H1 (cell line): ENCODE measurements around the gene STX8. TPM values are rescaled to one million over a fixed set of nuclear protein-coding genes. Genes with fewer than 3 reads are reported as not detected.

Experiments used
- CTCF ChIA-PET: fragments of 300-600 bp; sonication (Branson Sonifier 250); formaldehyde crosslinking; loops from one replicate; lab custom pipeline; 2021; ENCODE audit not compliant: partially characterized antibody; lab: Charles Lee
- POLR2A ChIA-PET: fragments of 300-600 bp; sonication (Branson Sonifier 250); formaldehyde crosslinking; loops from one replicate; lab custom pipeline; 2021; ENCODE audit warnings: inconsistent platforms; ENCODE audit not compliant: partially characterized antibody; lab: Charles Lee
- DNase-seq, 2 experiments: peaks; one replicate each; pipeline versions ENCODE4 v3.0.0 to v3.0.0-alpha.2; 2010 to 2022; ENCODE audit warnings: low spot score in 2 of 2, low read depth in 1 of 2, mixed read lengths in 1 of 2
- FAIRE-seq: peaks from 2 replicates; lab custom pipeline; 2011; peaks lifted over from hg19 to GRCh38; lab: Jason Lieb, UNC
- H2AFZ ChIP-seq: 2 replicates; pipeline ENCODE4 v1.8.1; 2012; ENCODE audit warnings: low read length, inconsistent platforms
- H2AK5ac ChIP-seq: 2 replicates; pipeline ENCODE4 v1.6.1; 2013; ENCODE audit warnings: low read depth, low read length
- H2BK120ac ChIP-seq: replicated peaks from 2 replicates; pipeline ENCODE3; 2013; ENCODE audit warnings: low read depth, low read length, inconsistent platforms
- H2BK12ac ChIP-seq: 2 replicates; pipeline ENCODE4 v1.6.1; 2013; ENCODE audit warnings: low read depth, low read length
- H2BK15ac ChIP-seq: 2 replicates; pipeline ENCODE4 v1.6.1; 2013; ENCODE audit warnings: low read length
- H2BK20ac ChIP-seq: 2 replicates; pipeline ENCODE4 v1.6.1; 2013; ENCODE audit warnings: low read length
- H2BK5ac ChIP-seq: 2 replicates; pipeline ENCODE4 v1.6.1; 2013; ENCODE audit warnings: low read depth, low read length
- H3K14ac ChIP-seq: 2 replicates; pipeline ENCODE4 v1.6.1; 2013; ENCODE audit warnings: inconsistent platforms; ENCODE audit not compliant: insufficient read length
- H3K18ac ChIP-seq: 2 replicates; pipeline ENCODE4 v1.6.1; 2013; ENCODE audit warnings: low read length; ENCODE audit errors: extremely low read depth
- H3K23ac ChIP-seq: 2 replicates; pipeline ENCODE4 v1.6.1; 2013; ENCODE audit warnings: inconsistent platforms; ENCODE audit not compliant: insufficient read length
- H3K23me2 ChIP-seq: 2 replicates; pipeline ENCODE4 v1.6.1; 2013; ENCODE audit warnings: low read depth, low read length
- H3K27ac ChIP-seq: 2 replicates; pipeline ENCODE4 v1.6.1; 2011; ENCODE audit warnings: low read depth, low read length, inconsistent platforms
- H3K27me3 ChIP-seq, 4 experiments: replicated peaks in 1 of 4; 1 replicate in 1 of 4; 2 replicates in 3 of 4; pipeline versions ENCODE4 v1.6.1 to v1.8.1; 2011 to 2013; ENCODE audit warnings: low read length in 3 of 4, mild to moderate bottlenecking in 3 of 4, inconsistent platforms in 2 of 4, mixed read lengths in 2 of 4, moderate library complexity in 1 of 4; ENCODE audit not compliant: control insufficient read depth in 3 of 4, insufficient read depth in 3 of 4; ENCODE audit errors: extremely low read depth in 1 of 4
- H3K36me3 ChIP-seq, 4 experiments: 2 replicates each; pipeline versions ENCODE4 v1.6.1 to v1.8.1; 2011 to 2013; ENCODE audit warnings: mild to moderate bottlenecking in 4 of 4, low read length in 3 of 4, moderate library complexity in 2 of 4, control low read depth in 1 of 4, inconsistent platforms in 1 of 4; ENCODE audit not compliant: insufficient read depth in 4 of 4, control insufficient read depth in 2 of 4
- H3K4ac ChIP-seq: replicated peaks from 2 replicates; pipeline ENCODE3; 2013; ENCODE audit warnings: low read length, low read depth, mixed read lengths, inconsistent platforms; ENCODE audit not compliant: insufficient read length
- H3K4me1 ChIP-seq, 4 experiments: replicated peaks in 1 of 4; 1 replicate in 1 of 4; 2 replicates in 3 of 4; pipeline versions ENCODE4 v1.6.1 to v1.8.1; 2011 to 2013; ENCODE audit warnings: low read length in 3 of 4, inconsistent platforms in 2 of 4, mixed read lengths in 1 of 4; ENCODE audit not compliant: insufficient read depth in 4 of 4, control insufficient read depth in 3 of 4
- H3K4me2 ChIP-seq, 2 experiments: 2 replicates each; pipeline versions ENCODE4 v1.6.1 to v1.8.1; 2011 to 2013; ENCODE audit warnings: low read depth in 2 of 2, low read length in 2 of 2, control low read depth in 1 of 2, inconsistent platforms in 1 of 2, mild to moderate bottlenecking in 1 of 2; ENCODE audit not compliant: insufficient read depth in 1 of 2
- H3K4me3 ChIP-seq, 4 experiments: fragments of 200-600, 300-600 bp in 1 of 4; sonication (generic), shearing (Covaris generic), sonication (Bioruptor Twin) in 1 of 4; 2 replicates each; pipeline versions ENCODE4 v1.5.1 to v1.8.1; 2011 to 2016; ENCODE audit warnings: low read length in 4 of 4, low read depth in 3 of 4, control low read depth in 2 of 4, inconsistent platforms in 2 of 4, mild to moderate bottlenecking in 2 of 4, mixed read lengths in 1 of 4, moderate library complexity in 1 of 4; ENCODE audit not compliant: insufficient read depth in 2 of 4; ENCODE audit errors: extremely low read depth in 1 of 4
- H3K56ac ChIP-seq: replicated peaks from 2 replicates; pipeline ENCODE3; 2013; ENCODE audit warnings: low read depth, mild to moderate bottlenecking, mixed read lengths, low read length, inconsistent platforms; ENCODE audit not compliant: insufficient read length
- H3K79me1 ChIP-seq: 2 replicates; pipeline ENCODE4 v1.6.1; 2013; ENCODE audit warnings: low read depth, low read length, control low read depth
- H3K79me2 ChIP-seq, 2 experiments: 2 replicates each; pipeline versions ENCODE4 v1.6.1 to v1.8.1; 2012 to 2013; ENCODE audit warnings: low read length in 2 of 2, mild to moderate bottlenecking in 2 of 2, inconsistent platforms in 1 of 2; ENCODE audit not compliant: insufficient read depth in 2 of 2, control insufficient read depth in 1 of 2
- H3K9ac ChIP-seq, 4 experiments: replicated peaks in 1 of 4; 1 replicate in 1 of 4; 2 replicates in 3 of 4; pipeline versions ENCODE4 v1.6.1 to v1.8.1; 2011 to 2013; ENCODE audit warnings: low read depth in 3 of 4, low read length in 3 of 4, control low read depth in 2 of 4, mild to moderate bottlenecking in 2 of 4, moderate library complexity in 2 of 4, inconsistent platforms in 1 of 4; ENCODE audit errors: extremely low read depth in 1 of 4
- H3K9me3 ChIP-seq, 2 experiments: 2 replicates each; pipeline versions ENCODE4 v1.6.1 to v1.8.1; 2012 to 2013; ENCODE audit warnings: mild to moderate bottlenecking in 2 of 2, moderate library complexity in 2 of 2, control low read depth in 1 of 2, inconsistent platforms in 1 of 2, low read depth in 1 of 2, low read length in 1 of 2, mixed read lengths in 1 of 2; ENCODE audit not compliant: insufficient read depth in 2 of 2
- H4K20me1 ChIP-seq, 2 experiments: replicated peaks in 1 of 2; 2 replicates each; pipeline versions ENCODE3 to v1.8.1; 2011 to 2013; ENCODE audit warnings: inconsistent platforms in 2 of 2, low read length in 2 of 2, mild to moderate bottlenecking in 1 of 2; ENCODE audit not compliant: insufficient read depth in 2 of 2, control insufficient read depth in 1 of 2
- H4K5ac ChIP-seq: 2 replicates; pipeline ENCODE4 v1.6.1; 2013; ENCODE audit warnings: low read length, low read depth, mixed read lengths, inconsistent platforms; ENCODE audit not compliant: insufficient read length
- H4K8ac ChIP-seq: 2 replicates; pipeline ENCODE4 v1.8.0; 2013; ENCODE audit warnings: mild to moderate bottlenecking, moderate library complexity, low read length, inconsistent platforms; ENCODE audit not compliant: insufficient read depth; ENCODE audit errors: extremely low read depth
- H4K91ac ChIP-seq: replicated peaks from 2 replicates; pipeline ENCODE3; 2013; ENCODE audit warnings: low read length, mixed read lengths, inconsistent platforms; ENCODE audit not compliant: insufficient read length
- BACH1 ChIP-seq: IDR thresholded peaks from 2 replicates; pipeline ENCODE4 v1.6.1; 2012; ENCODE audit warnings: low read length, improper control_type of control experiment
- BRCA1 ChIP-seq: IDR thresholded peaks from 2 replicates; pipeline ENCODE4 v1.6.1; 2012; ENCODE audit warnings: low read depth, low read length, improper control_type of control experiment
- CBX5 ChIP-seq: fragments of 300-800, 300-1000 bp; sonication (generic); IDR thresholded peaks from 2 replicates; pipeline ENCODE4 v1.7.1; 2016; ENCODE audit warnings: antibody characterized with exemption, low read length, low read depth
- GTF2F1 ChIP-seq: IDR thresholded peaks from 2 replicates; pipeline ENCODE4 v1.6.1; 2012; ENCODE audit warnings: low read depth, low read length, improper control_type of control experiment, borderline replicate concordance
- JUND ChIP-seq: IDR thresholded peaks from 2 replicates; pipeline ENCODE4 v1.6.1; 2011; ENCODE audit warnings: mild to moderate bottlenecking, improper control_type of control experiment, low read length
- KDM1A ChIP-seq: fragments of 200-600, 300-600 bp; sonication (generic); IDR thresholded peaks from 2 replicates; pipeline ENCODE4 v1.7.1; 2016; ENCODE audit warnings: mild to moderate bottlenecking, low read length, borderline replicate concordance
- MAFK ChIP-seq: IDR thresholded peaks from 2 replicates; pipeline ENCODE4 v1.6.1; 2012; ENCODE audit warnings: low read depth, mild to moderate bottlenecking, improper control_type of control experiment, low read length
- MAX ChIP-seq: IDR thresholded peaks from 2 replicates; pipeline ENCODE4 v1.6.1; 2012; ENCODE audit warnings: inconsistent platforms
- POLR2A ChIP-seq, 2 experiments: IDR thresholded peaks; 1 replicate in 1 of 2; 2 replicates in 1 of 2; pipeline ENCODE4 v1.6.1; 2011; ENCODE audit warnings: low read depth in 2 of 2, low read length in 2 of 2, mild to moderate bottlenecking in 2 of 2; ENCODE audit errors: control extremely low read depth in 1 of 2
- RFX5 ChIP-seq: IDR thresholded peaks from 2 replicates; pipeline ENCODE4 v1.6.1; 2011; ENCODE audit warnings: low read depth, low read length, improper control_type of control experiment, borderline replicate concordance
- RXRA ChIP-seq: IDR thresholded peaks from 2 replicates; pipeline ENCODE4 v1.6.1; 2011; ENCODE audit warnings: low read depth, mild to moderate bottlenecking, low read length, moderate library complexity; ENCODE audit not compliant: insufficient read depth
- SP1 ChIP-seq: IDR thresholded peaks from 2 replicates; pipeline ENCODE4 v1.6.1; 2011; ENCODE audit warnings: low read depth, low read length
- YY1 ChIP-seq: IDR thresholded peaks from 2 replicates; pipeline ENCODE4 v1.6.1; 2011; ENCODE audit warnings: low read depth, mild to moderate bottlenecking, low read length
- WGBS, 2 experiments: shearing (Covaris generic) in 1 of 2; methylation state at CpG; one replicate each; pipeline versions ENCODE4 v1.1.6 to v1.1.7; 2013 to 2015; ENCODE audit warnings: low lambda C conversion rate in 2 of 2, mixed read lengths in 2 of 2, inconsistent platforms in 1 of 2, low coverage in 1 of 2, missing lambda C conversion rate in 1 of 2; ENCODE audit not compliant: insufficient replicate concordance in 2 of 2, insufficient coverage in 1 of 2, insufficient read length in 1 of 2; ENCODE audit errors: extremely low coverage in 1 of 2, missing lambda C conversion rate in 1 of 2; 5-methylcytosine and 5-hydroxymethylcytosine counted together
- polyA plus RNA-seq, 7 experiments: library from polyadenylated mRNA; depleted of rRNA in 3 of 7; stranded (reverse) in 5 of 7; unstranded in 2 of 7; fragments of >200 nt in 5 of 7; fragments of 200-250 nt in 2 of 7; gene quantifications; 1 replicate in 5 of 7; 2 replicates in 1 of 7; 4 replicates in 1 of 7; pipeline versions ENCODE4 v1.2.1 to v1.2.3, GENCODE V29; 2011 to 2013; ENCODE audit warnings: missing spikeins in 2 of 7, mixed read lengths in 2 of 7
- total RNA-seq: library from RNA; stranded (reverse); fragmentation: NEBNext Ultra II Directional; extraction: Animal tissue kit (Norgen Biotek cat#: 25700); gene quantifications from 2 replicates; pipeline ENCODE4 v1.2.1, GENCODE V29; 2021

Gene STX8
- total and polyA plus RNA-seq, 2 of the 8 experiments (the other 6 are each of a cell fraction or from before 2014, with no cell fraction given), result 22.8 to 42.5 TPM

GRCh38 chr17:9331279-9332131 is 244.1 kb downstream of the STX8 start:
- DNase-seq (no peak), FAIRE-seq (no peak)
- Histone ChIP-seq H3K14ac (no peak overlapping the region), H3K27me3 (no peaks in the 10 kb centered on the region; a peak in 2 of 7 replicates), H3K4me1 (peaks cover 14 to 22% (median 20%) of the 10 kb centered on the region in 4 experiments), H4K8ac (no peak overlapping the region), H3K27ac (no peak overlapping the region), H4K20me1 (no peaks in the 10 kb centered on the region), H3K23me2 (no peaks in the 10 kb centered on the region), H3K79me1 (no peaks in the 10 kb centered on the region), H2BK15ac (no peak overlapping the region), H2BK120ac (no peak overlapping the region), H2AFZ (no peak overlapping the region), H3K9ac (no peak overlapping the region), H2BK5ac (no peak overlapping the region), H3K4me2 (peak overlapping the region; percentile 44 to 68), H3K23ac (no peak overlapping the region), H3K36me3 (no peaks in the 10 kb centered on the region), H3K9me3 (no peaks in the 10 kb centered on the region; a peak in 1 of 4 replicates), H2BK12ac (no peak overlapping the region), H3K4me3 (peak overlapping the region in 1 of 4 experiments; percentile 19; a peak in 1 of 8 replicates), H4K91ac (no peak overlapping the region), H2AK5ac (no peak overlapping the region), H3K79me2 (no peaks in the 10 kb centered on the region), H2BK20ac (0 out of 2 replicates have a peak overlapping the region, but pooled peaks have one; percentile 27), H3K18ac (peak overlapping the region; percentile 57; the same call in 1 of the 2 replicates), H3K4ac (no peak overlapping the region), H3K56ac (no peak overlapping the region), H4K5ac (no peak overlapping the region)
- 71% methylated on average over 16 of the region's 16 CpGs; no CpG with 5 or more reads in 1 of the 2 experiments for WGBS, 2 experiments
- no peak for TF ChIP-seq BACH1
- TF ChIP-seq BRCA1, result no peak
- no peak for TF ChIP-seq MAFK
- no peak for TF ChIP-seq KDM1A
- TF ChIP-seq RXRA, result no peak
- no peak for TF ChIP-seq CBX5
- TF ChIP-seq YY1, result no peak
- TF ChIP-seq RFX5, result no peak
- no peak for TF ChIP-seq GTF2F1
- TF ChIP-seq JUND, result no peak
- no peak for TF ChIP-seq SP1
- no peak for TF ChIP-seq MAX
- no peak for TF ChIP-seq POLR2A (IDR thresholded peaks at IDR 0.05; ENCODE audit: control extremely low read depth in 1 of 2, low read depth in 2 of 2, low read length in 2 of 2)
- ChIA-PET CTCF (interaction anchor here (0.7 to 1.5 kb wide), 6 partner anchors 11 to 190 kb away, joined by 3 to 5 read pairs (median 3); no protein-coding TSS in a partner anchor), POLR2A (interaction anchor here (0.5 to 0.8 kb wide), 2 partner anchors 15 to 20 kb away, joined by 4 to 5 read pairs; no protein-coding TSS in a partner anchor)
